ENCODE results near the gene COX6A2.

Gene COX6A2

GRCh38 chr16:31429796-31430195 lies 1.6 kb upstream of the COX6A2 start:
- no peak for DNase-seq (ENCODE audit: low read depth, low spot score)
- TF ChIP-seq CTCF (IDR thresholded peaks at IDR 0.05; ENCODE audit: insufficient read depth, low read length, missing control alignments), result no peak
- no peak overlapping the region for H3K4me3 ChIP-seq (ENCODE audit: low read depth, low read length)
- ChIA-PET CTCF (interaction anchor here (1.7 to 2.0 kb wide), 3 partner anchors 13 to 439 kb away, joined by 4 to 13 read pairs (median 6); partner anchors contain the start of gene ZNF843), POLR2A (interaction anchor here (0.7 to 1.8 kb wide), 2 partner anchors 11 to 250 kb away, joined by 3 to 5 read pairs; partner anchors contain the start of gene FUS)

DNA sequence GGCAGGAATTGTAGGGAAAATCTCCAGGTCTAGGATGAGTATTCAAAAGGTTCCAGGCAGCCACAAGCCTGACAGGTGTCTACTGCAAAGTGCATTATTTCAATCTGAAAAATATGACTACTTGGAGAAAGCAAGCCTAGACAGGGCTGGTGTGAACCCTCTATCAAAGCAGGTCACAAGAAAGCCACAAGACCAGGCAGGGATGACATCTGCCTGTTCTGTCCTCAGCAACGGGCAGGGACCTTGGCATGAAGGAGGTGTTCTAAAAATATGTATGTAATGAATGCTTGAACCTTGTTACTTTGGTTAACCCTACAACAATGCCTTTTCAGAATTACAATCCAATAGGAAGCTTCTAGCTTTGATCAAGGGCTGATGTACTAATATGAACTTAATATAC lies 1.2 kb upstream of the COX6A2 start:
- ChIA-PET POLR2A (interaction anchor here (0.7 to 1.8 kb wide), 2 partner anchors 11 to 250 kb away, joined by 3 to 5 read pairs; partner anchors contain the start of gene FUS), CTCF (interaction anchor here (1.1 to 2.0 kb wide), 3 partner anchors 11 to 31 kb away, joined by 3 to 13 read pairs (median 6); partner anchors contain the start of gene ZNF843)
- no peak for DNase-seq (ENCODE audit: low read depth, low spot score)
- no peak for TF ChIP-seq CTCF (IDR thresholded peaks at IDR 0.05; ENCODE audit: insufficient read depth, low read length, missing control alignments)
- no peak overlapping the region for H3K4me3 ChIP-seq (ENCODE audit: low read depth, low read length)

GRCh38 chr16:31428638-31429247 lies 583 bp upstream of the COX6A2 start:
- ChIA-PET POLR2A (interaction anchor here (0.6 to 1.8 kb wide), 2 partner anchors 53 to 249 kb away, joined by 3 to 5 read pairs; partner anchors contain the start of gene FUS), CTCF (interaction anchor here (1.1 to 2.0 kb wide), 3 partner anchors 11 to 32 kb away, joined by 3 to 13 read pairs (median 6); partner anchors contain the start of gene ZNF843)
- DNase-seq (ENCODE audit: low read depth, low spot score), result no peak
- no peak for TF ChIP-seq CTCF (IDR thresholded peaks at IDR 0.05; ENCODE audit: insufficient read depth, low read length, missing control alignments)
- H3K4me3 ChIP-seq (ENCODE audit: low read depth, low read length), result no peak overlapping the region

GRCh38 chr16:31427441-31428278 lies 500 bp downstream of the COX6A2 start:
- ChIA-PET CTCF (interaction anchor here (1.8 kb wide), 1 partner anchor 16 kb away, joined by 4 read pairs; no protein-coding TSS in a partner anchor), POLR2A (no interaction called here)
- H3K4me3 ChIP-seq (ENCODE audit: low read depth, low read length), result peak overlapping the region; percentile 49
- no peak for TF ChIP-seq CTCF (IDR thresholded peaks at IDR 0.05; ENCODE audit: insufficient read depth, low read length, missing control alignments)
- DNase-seq (ENCODE audit: low read depth, low spot score), result no peak

GRCh38 chr16:31423801-31424200 lies 4.4 kb downstream of the COX6A2 start:
- TF ChIP-seq CTCF (IDR thresholded peaks at IDR 0.05; ENCODE audit: insufficient read depth, low read length, missing control alignments), result no peak
- ChIA-PET CTCF (no interaction called here), POLR2A (no interaction called here)
- H3K4me3 ChIP-seq (ENCODE audit: low read depth, low read length), result no peak overlapping the region
- DNase-seq (ENCODE audit: low read depth, low spot score), result no peak

DNA sequence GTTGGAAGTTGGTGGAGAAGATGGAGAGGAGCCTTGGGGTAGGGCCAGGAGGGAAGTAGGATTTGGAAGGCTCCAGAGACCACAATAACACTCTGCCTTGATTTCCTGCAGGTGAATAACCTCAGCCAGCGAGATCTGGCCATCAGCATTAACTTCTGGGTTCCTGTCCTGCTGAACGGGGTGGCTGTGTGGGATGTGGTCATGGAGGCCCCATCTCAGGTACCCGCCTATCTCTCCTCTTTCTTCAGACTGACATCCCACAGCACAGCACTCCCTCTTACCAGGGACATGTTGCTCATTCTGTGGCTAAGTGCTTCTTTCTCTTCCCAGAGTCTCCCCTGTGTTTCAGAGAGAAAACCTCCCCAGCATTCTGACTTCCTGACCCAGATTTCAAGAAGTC lies 4.9 kb downstream of the COX6A2 start:
- H3K4me3 ChIP-seq (ENCODE audit: low read depth, low read length), result no peak overlapping the region
- no peak for DNase-seq (ENCODE audit: low read depth, low spot score)
- POLR2A ChIA-PET, result no interaction called here
- CTCF ChIA-PET, result no interaction called here
- TF ChIP-seq CTCF (IDR thresholded peaks at IDR 0.05; ENCODE audit: insufficient read depth, low read length, missing control alignments), result no peak

Measured in AG04449 (cell line).